ENCODE data around the gene YKT6.

YKT6 gene

GRCh38 chr7:44191171-44191570 is 9.6 kb upstream of the YKT6 start:
- no peaks in the 10 kb centered on the region for H3K27me3 ChIP-seq (replicated peaks; ENCODE audit: insufficient read depth, low read length)
- no peak overlapping the region for H3K27ac ChIP-seq (ENCODE audit: low read length)
- H2AFZ ChIP-seq (ENCODE audit: low read length), result no peak overlapping the region
- H3K4me3 ChIP-seq (ENCODE audit: low read length), result no peak overlapping the region
- H3F3A ChIP-seq (ENCODE audit: insufficient read depth, low read length), result no peaks in the 10 kb centered on the region
- H3K79me2 ChIP-seq (ENCODE audit: low read length), result no peaks in the 10 kb centered on the region
- H3K36me3 ChIP-seq (replicated peaks; ENCODE audit: insufficient read depth, low read length), result no peaks in the 10 kb centered on the region
- H3K9me2 ChIP-seq (replicated peaks; ENCODE audit: insufficient read depth, low read length), result no peaks in the 10 kb centered on the region
- no peak for DNase-seq
- no peak overlapping the region for H3K9ac ChIP-seq (ENCODE audit: low read length)
- no peaks in the 10 kb centered on the region for H3K9me3 ChIP-seq (replicated peaks; ENCODE audit: insufficient read depth, low read length)
- no peak overlapping the region for H3K4me2 ChIP-seq (ENCODE audit: low read depth, low read length)
- no peaks in the 10 kb centered on the region for H4K20me1 ChIP-seq (ENCODE audit: insufficient read depth, low read length)
- H3K4me1 ChIP-seq (ENCODE audit: low read length), result no peaks in the 10 kb centered on the region
- TF ChIP-seq EZH2phosphoT487 (IDR thresholded peaks at IDR 0.05; ENCODE audit: low read length) (no peak), EZH2 (optimal IDR thresholded peaks at IDR 0.05; ENCODE audit: low read depth, low read length) (no peak)
- TF ChIP-seq, protein P1, sequence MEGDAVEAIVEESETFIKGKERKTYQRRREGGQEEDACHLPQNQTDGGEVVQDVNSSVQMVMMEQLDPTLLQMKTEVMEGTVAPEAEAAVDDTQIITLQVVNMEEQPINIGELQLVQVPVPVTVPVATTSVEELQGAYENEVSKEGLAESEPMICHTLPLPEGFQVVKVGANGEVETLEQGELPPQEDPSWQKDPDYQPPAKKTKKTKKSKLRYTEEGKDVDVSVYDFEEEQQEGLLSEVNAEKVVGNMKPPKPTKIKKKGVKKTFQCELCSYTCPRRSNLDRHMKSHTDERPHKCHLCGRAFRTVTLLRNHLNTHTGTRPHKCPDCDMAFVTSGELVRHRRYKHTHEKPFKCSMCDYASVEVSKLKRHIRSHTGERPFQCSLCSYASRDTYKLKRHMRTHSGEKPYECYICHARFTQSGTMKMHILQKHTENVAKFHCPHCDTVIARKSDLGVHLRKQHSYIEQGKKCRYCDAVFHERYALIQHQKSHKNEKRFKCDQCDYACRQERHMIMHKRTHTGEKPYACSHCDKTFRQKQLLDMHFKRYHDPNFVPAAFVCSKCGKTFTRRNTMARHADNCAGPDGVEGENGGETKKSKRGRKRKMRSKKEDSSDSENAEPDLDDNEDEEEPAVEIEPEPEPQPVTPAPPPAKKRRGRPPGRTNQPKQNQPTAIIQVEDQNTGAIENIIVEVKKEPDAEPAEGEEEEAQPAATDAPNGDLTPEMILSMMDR (IDR thresholded peaks at IDR 0.05; ENCODE audit: low read length), result no peak

DNA sequence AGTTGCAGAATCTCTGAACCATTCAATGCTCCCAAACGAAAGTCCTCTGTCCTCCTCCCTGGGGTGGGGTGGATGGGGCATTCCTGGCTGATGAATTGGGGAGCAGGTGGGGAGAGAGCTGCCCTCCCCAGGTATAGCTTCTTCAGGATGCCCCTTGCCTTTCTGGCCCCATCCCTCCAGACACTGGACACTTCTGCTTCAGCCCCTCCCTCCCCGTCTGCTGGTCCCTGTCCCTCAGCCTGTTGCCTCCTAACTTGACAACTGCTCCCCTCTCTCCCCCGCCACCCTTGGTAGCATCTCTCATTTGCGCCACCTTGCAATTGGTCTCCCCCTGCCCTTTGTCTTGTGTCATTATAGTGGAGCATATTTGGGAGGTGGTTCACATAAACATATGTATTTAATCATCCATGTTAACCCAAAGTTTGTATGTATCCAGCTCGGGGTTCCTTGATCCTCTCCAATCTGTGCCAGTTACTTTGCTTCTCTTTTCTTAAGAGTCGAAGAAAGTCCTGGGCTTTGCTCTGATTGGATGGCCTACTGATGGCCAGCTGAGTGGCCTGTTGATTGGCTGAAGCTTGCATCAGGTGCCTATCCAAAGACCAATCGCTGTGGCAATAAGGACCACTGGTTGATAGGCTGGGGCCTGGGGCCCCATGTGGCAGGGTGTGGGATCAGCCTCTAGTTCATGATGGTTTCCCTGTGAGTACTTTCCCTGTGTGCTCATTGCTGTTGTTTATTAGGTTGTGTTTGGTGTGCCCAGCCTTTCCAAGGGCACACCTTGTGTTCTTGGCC is 7.6 kb upstream of the YKT6 start:
- TF ChIP-seq EZH2 (optimal IDR thresholded peaks at IDR 0.05; ENCODE audit: low read depth, low read length), result no peak
- no peak for DNase-seq
- no peak overlapping the region for H3K27ac ChIP-seq (ENCODE audit: low read length)

GRCh38 chr7:44194069-44194468 is 6.7 kb upstream of the YKT6 start:
- Histone ChIP-seq H3K9me2 (replicated peaks; ENCODE audit: insufficient read depth, low read length) (no peaks in the 10 kb centered on the region), H3K4me3 (ENCODE audit: low read length) (no peak overlapping the region), H3K79me2 (ENCODE audit: low read length) (no peaks in the 10 kb centered on the region), H3K9ac (ENCODE audit: low read length) (no peak overlapping the region), H2AFZ (ENCODE audit: low read length) (no peak overlapping the region), H3K36me3 (replicated peaks; ENCODE audit: insufficient read depth, low read length) (no peaks in the 10 kb centered on the region), H3K4me2 (ENCODE audit: low read depth, low read length) (no peak overlapping the region), H3K9me3 (replicated peaks; ENCODE audit: insufficient read depth, low read length) (no peaks in the 10 kb centered on the region), H3K27me3 (replicated peaks; ENCODE audit: insufficient read depth, low read length) (no peaks in the 10 kb centered on the region), H3K27ac (ENCODE audit: low read length) (no peak overlapping the region), H3F3A (ENCODE audit: insufficient read depth, low read length) (no peaks in the 10 kb centered on the region), H3K4me1 (ENCODE audit: low read length) (no peaks in the 10 kb centered on the region), H4K20me1 (ENCODE audit: insufficient read depth, low read length) (no peaks in the 10 kb centered on the region)
- TF ChIP-seq EZH2 (optimal IDR thresholded peaks at IDR 0.05; ENCODE audit: low read depth, low read length), result no peak
- TF ChIP-seq EZH2phosphoT487 (IDR thresholded peaks at IDR 0.05; ENCODE audit: low read length), result no peak
- TF ChIP-seq, protein P1 (IDR thresholded peaks at IDR 0.05; ENCODE audit: low read length), result no peak
- DNase-seq, result no peak

More for the DNA sequence above, 7.6 kb upstream of the YKT6 start:
- Histone ChIP-seq H4K20me1 (ENCODE audit: insufficient read depth, low read length) (no peaks in the 10 kb centered on the region), H3K9me2 (replicated peaks; ENCODE audit: insufficient read depth, low read length) (no peaks in the 10 kb centered on the region), H3K79me2 (ENCODE audit: low read length) (no peaks in the 10 kb centered on the region), H3K4me1 (ENCODE audit: low read length) (no peaks in the 10 kb centered on the region), H3K36me3 (replicated peaks; ENCODE audit: insufficient read depth, low read length) (no peaks in the 10 kb centered on the region), H3K9ac (ENCODE audit: low read length) (no peak overlapping the region), H3K9me3 (replicated peaks; ENCODE audit: insufficient read depth, low read length) (no peaks in the 10 kb centered on the region), H3K27me3 (replicated peaks; ENCODE audit: insufficient read depth, low read length) (no peaks in the 10 kb centered on the region), H3K4me2 (ENCODE audit: low read depth, low read length) (no peak overlapping the region), H2AFZ (ENCODE audit: low read length) (no peak overlapping the region), H3K4me3 (ENCODE audit: low read length) (no peak overlapping the region), H3F3A (ENCODE audit: insufficient read depth, low read length) (no peaks in the 10 kb centered on the region)

GRCh38 chr7:44194562-44195145 is 6.1 kb upstream of the YKT6 start:
- TF ChIP-seq, protein P1 (IDR thresholded peaks at IDR 0.05; ENCODE audit: low read length), result no peak
- no peak for TF ChIP-seq EZH2 (optimal IDR thresholded peaks at IDR 0.05; ENCODE audit: low read depth, low read length)
- no peak for TF ChIP-seq EZH2phosphoT487 (IDR thresholded peaks at IDR 0.05; ENCODE audit: low read length)
- H3K4me3 ChIP-seq (ENCODE audit: low read length), result no peak overlapping the region
- H3F3A ChIP-seq (ENCODE audit: insufficient read depth, low read length), result no peaks in the 10 kb centered on the region
- no peaks in the 10 kb centered on the region for H3K9me3 ChIP-seq (replicated peaks; ENCODE audit: insufficient read depth, low read length)
- H3K4me1 ChIP-seq (ENCODE audit: low read length), result no peaks in the 10 kb centered on the region
- H3K4me2 ChIP-seq (ENCODE audit: low read depth, low read length), result no peak overlapping the region
- no peak for DNase-seq
- H2AFZ ChIP-seq (ENCODE audit: low read length), result no peak overlapping the region
- H3K79me2 ChIP-seq (ENCODE audit: low read length), result no peaks in the 10 kb centered on the region
- no peaks in the 10 kb centered on the region for H3K36me3 ChIP-seq (replicated peaks; ENCODE audit: insufficient read depth, low read length)
- H4K20me1 ChIP-seq (ENCODE audit: insufficient read depth, low read length), result no peaks in the 10 kb centered on the region
- no peak overlapping the region for H3K9ac ChIP-seq (ENCODE audit: low read length)
- no peaks in the 10 kb centered on the region for H3K9me2 ChIP-seq (replicated peaks; ENCODE audit: insufficient read depth, low read length)
- H3K27ac ChIP-seq (ENCODE audit: low read length), result no peak overlapping the region
- no peaks in the 10 kb centered on the region for H3K27me3 ChIP-seq (replicated peaks; ENCODE audit: insufficient read depth, low read length)

Data from MM.1S (cell line).